Suprapubic skin (tissue), 4 donors: ENCODE results near the gene PLD3. TPM values are rescaled to one million over a fixed set of nuclear protein-coding genes. Genes with fewer than 3 reads are reported as not detected.

Source experiments
- DNase-seq, 2 donors: peaks; one replicate each; pipeline ENCODE4 v3.0.0-alpha.2; 2019; ENCODE audit warnings: low spot score in 2 of 2
- H3K27ac ChIP-seq: fragments of 200-600 bp; sonication (generic); one replicate; pipeline ENCODE4 v1.5.1; 2019
- H3K27me3 ChIP-seq: fragments of 200-600 bp; sonication (generic); one replicate; pipeline ENCODE4 v1.5.1; 2019
- H3K36me3 ChIP-seq: fragments of 200-600 bp; sonication (generic); one replicate; pipeline ENCODE4 v1.5.1; 2019
- H3K4me1 ChIP-seq: fragments of 200-600 bp; sonication (generic); one replicate; pipeline ENCODE4 v1.5.1; 2019
- H3K4me3 ChIP-seq: fragments of 200-600 bp; sonication (generic); one replicate; pipeline ENCODE4 v1.5.1; 2019; ENCODE audit warnings: mild to moderate bottlenecking
- H3K9me3 ChIP-seq: fragments of 200-600 bp; sonication (generic); one replicate; pipeline ENCODE4 v1.5.1; 2019
- EP300 ChIP-seq: sonication (generic); formaldehyde crosslinking; IDR thresholded peaks from one replicate; pipeline ENCODE4 v1.6.1; 2017; ENCODE audit warnings: antibody characterized with exemption
- POLR2A ChIP-seq, 2 donors: fragments of 450-650 bp; IDR thresholded peaks; one replicate each; pipeline ENCODE4 v1.6.1; 2017; ENCODE audit warnings: antibody characterized with exemption in 2 of 2, mild to moderate bottlenecking in 2 of 2, moderate library complexity in 2 of 2
- POLR2AphosphoS5 ChIP-seq, 3 donors: sonication (generic); formaldehyde crosslinking; IDR thresholded peaks; one replicate each; pipeline ENCODE4 v1.6.1; 2017; ENCODE audit warnings: antibody characterized with exemption in 3 of 3
- WGBS: methylation state at CpG from one replicate; pipeline ENCODE4 v1.1.5; 2018; 5-methylcytosine and 5-hydroxymethylcytosine counted together
- total RNA-seq, 4 donors: library from RNA; depleted of rRNA; stranded (reverse); fragments of >200 nt; gene quantifications; one replicate each; pipeline ENCODE4 v1.1.0, GENCODE V29; 2016
- TF ChIP-seq, protein P1 (sequence below), 2 donors: fragments of 200-600 bp in 1 of 2; fragments of 450-650 bp in 1 of 2; sonication (generic) in 1 of 2; IDR thresholded peaks; one replicate each; pipeline ENCODE4 v1.5.1; 2016 to 2019; ENCODE audit warnings: antibody characterized with exemption in 2 of 2, mild to moderate bottlenecking in 1 of 2, moderate library complexity in 1 of 2

PLD3 gene
- total RNA-seq, 4 donors from 2014 or later = 173 to 231 (median 202) TPM

DNA sequence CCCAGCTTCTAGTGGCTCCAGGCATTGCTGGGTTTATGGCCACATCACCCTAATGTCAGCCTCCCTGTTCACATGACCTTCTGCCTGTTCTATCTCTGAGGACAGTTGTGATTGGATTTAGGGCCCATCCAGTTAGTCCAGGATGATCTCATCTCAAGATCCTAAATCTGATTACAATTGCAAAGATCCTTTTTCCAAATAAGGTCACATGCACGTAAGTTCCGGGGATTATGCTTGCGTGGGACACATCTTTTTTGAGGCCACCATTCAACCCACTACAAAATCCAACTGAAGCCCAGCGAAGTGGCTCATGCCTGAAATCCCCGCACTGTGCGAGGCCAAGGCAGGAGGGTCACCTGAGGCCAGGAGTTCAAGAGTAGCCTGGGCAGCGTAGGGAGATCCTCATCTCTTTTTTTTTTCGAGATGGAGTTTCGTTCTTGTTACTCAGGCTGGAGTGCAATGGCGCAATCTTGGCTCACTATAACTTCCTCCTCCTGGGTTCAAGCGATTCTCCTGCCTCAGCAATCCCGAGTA is 12.3 kb downstream of the PLD3 start:
- Histone ChIP-seq H3K9me3 (no peaks in the 10 kb centered on the region), H3K36me3 (no peaks in the 10 kb centered on the region), H3K4me3 (no peak overlapping the region), H3K27ac (no peak overlapping the region), H3K27me3 (no peaks in the 10 kb centered on the region), H3K4me1 (peaks cover 22% of the 10 kb centered on the region)
- DNase-seq = no peak
- 76% methylated on average over 12 of the region's 12 CpGs for WGBS
- TF ChIP-seq EP300 (no peak), POLR2AphosphoS5 (IDR thresholded peaks at IDR 0.05) (no peak), POLR2A (IDR thresholded peaks at IDR 0.05) (no peak)
- TF ChIP-seq, protein P1, sequence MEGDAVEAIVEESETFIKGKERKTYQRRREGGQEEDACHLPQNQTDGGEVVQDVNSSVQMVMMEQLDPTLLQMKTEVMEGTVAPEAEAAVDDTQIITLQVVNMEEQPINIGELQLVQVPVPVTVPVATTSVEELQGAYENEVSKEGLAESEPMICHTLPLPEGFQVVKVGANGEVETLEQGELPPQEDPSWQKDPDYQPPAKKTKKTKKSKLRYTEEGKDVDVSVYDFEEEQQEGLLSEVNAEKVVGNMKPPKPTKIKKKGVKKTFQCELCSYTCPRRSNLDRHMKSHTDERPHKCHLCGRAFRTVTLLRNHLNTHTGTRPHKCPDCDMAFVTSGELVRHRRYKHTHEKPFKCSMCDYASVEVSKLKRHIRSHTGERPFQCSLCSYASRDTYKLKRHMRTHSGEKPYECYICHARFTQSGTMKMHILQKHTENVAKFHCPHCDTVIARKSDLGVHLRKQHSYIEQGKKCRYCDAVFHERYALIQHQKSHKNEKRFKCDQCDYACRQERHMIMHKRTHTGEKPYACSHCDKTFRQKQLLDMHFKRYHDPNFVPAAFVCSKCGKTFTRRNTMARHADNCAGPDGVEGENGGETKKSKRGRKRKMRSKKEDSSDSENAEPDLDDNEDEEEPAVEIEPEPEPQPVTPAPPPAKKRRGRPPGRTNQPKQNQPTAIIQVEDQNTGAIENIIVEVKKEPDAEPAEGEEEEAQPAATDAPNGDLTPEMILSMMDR (IDR thresholded peaks at IDR 0.05) = no peak

DNA sequence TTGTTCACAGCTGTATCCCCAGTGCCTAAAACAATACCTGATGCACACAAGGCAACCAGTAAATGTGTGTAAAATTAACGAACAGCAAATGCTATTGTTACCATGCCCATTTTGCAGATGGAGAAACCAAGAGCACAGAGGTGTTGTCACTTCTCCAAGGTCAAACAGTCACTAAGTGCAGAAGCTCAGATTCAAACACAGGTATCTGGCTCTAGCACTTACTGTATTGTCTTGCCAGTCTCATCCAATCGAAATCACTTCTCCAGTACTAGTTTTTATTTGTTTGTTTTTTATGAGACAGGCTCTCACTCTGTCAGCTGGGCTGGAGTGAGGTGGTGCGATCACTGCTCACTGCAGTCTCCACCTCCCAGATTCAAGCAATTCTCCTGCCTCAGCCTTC is 13.7 kb downstream of the PLD3 start:
- Histone ChIP-seq H3K27me3 (no peaks in the 10 kb centered on the region), H3K4me1 (peaks cover 29% of the 10 kb centered on the region), H3K36me3 (peaks cover 7% of the 10 kb centered on the region), H3K4me3 (no peak overlapping the region), H3K27ac (no peak overlapping the region), H3K9me3 (no peaks in the 10 kb centered on the region)
- DNase-seq = no peak
- no peak for TF ChIP-seq POLR2A (IDR thresholded peaks at IDR 0.05)
- TF ChIP-seq, protein P1 (IDR thresholded peaks at IDR 0.05) = no peak
- no peak for TF ChIP-seq EP300
- no peak for TF ChIP-seq POLR2AphosphoS5 (IDR thresholded peaks at IDR 0.05)
- WGBS = 88% methylated on average over 3 of the region's 3 CpGs

DNA sequence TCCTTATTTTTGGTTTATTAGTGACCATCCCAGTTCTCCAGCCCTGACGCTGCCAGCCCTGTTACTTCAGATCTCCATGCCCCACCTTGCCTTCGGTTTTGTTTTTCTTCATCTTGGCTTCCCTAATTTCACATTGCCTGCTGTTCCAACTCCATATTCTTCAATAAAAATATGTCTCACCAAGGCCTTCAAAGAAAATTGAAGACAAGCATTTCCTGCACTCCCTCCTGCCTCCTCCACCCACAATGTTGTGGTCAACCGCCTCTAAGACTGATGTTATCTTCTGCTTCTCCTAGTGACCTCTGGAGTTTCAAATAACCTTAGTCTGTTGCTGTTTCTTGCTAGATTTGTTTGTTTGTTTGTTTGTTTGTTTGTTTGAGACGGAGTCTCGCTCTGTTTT is 14.6 kb downstream of the PLD3 start:
- Histone ChIP-seq H3K27ac (no peak overlapping the region), H3K27me3 (no peaks in the 10 kb centered on the region), H3K9me3 (no peaks in the 10 kb centered on the region), H3K4me1 (peaks cover 29% of the 10 kb centered on the region), H3K36me3 (peaks cover 16% of the 10 kb centered on the region), H3K4me3 (no peak overlapping the region)
- WGBS = 84% methylated on average over 5 of the region's 5 CpGs
- TF ChIP-seq, protein P1 (IDR thresholded peaks at IDR 0.05) = no peak
- no peak for TF ChIP-seq POLR2A (IDR thresholded peaks at IDR 0.05)
- no peak for TF ChIP-seq EP300
- TF ChIP-seq POLR2AphosphoS5 (IDR thresholded peaks at IDR 0.05) = no peak
- DNase-seq = no peak

DNA sequence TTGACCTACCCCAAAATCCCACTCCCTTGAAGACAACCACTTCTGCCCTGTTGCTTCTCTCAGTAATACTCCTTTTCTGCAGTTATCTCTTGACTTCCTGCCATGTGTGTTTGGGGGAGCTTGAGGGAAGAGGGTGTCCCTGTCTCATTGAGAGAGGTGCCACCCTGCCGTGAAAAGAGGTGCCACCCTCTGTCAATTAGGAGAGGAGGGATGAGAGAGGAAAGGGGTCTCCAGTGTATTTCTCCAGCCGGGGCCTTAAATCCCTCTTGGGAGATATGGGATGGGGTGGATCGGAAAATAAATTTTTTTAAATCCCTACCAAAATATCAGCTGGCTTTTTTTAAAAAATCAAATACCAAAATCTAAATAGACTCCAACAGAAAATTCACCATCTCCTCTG is 16.5 kb downstream of the PLD3 start:
- Histone ChIP-seq H3K27me3 (no peaks in the 10 kb centered on the region), H3K9me3 (no peaks in the 10 kb centered on the region), H3K4me1 (peaks cover 27% of the 10 kb centered on the region), H3K36me3 (peaks cover 26% of the 10 kb centered on the region), H3K4me3 (peak overlapping the region; percentile 38), H3K27ac (no peak overlapping the region)
- TF ChIP-seq, protein P1 (IDR thresholded peaks at IDR 0.05) = no peak
- TF ChIP-seq EP300 = no peak
- no peak for DNase-seq
- 67% methylated on average over 3 of the region's 3 CpGs for WGBS

DNA sequence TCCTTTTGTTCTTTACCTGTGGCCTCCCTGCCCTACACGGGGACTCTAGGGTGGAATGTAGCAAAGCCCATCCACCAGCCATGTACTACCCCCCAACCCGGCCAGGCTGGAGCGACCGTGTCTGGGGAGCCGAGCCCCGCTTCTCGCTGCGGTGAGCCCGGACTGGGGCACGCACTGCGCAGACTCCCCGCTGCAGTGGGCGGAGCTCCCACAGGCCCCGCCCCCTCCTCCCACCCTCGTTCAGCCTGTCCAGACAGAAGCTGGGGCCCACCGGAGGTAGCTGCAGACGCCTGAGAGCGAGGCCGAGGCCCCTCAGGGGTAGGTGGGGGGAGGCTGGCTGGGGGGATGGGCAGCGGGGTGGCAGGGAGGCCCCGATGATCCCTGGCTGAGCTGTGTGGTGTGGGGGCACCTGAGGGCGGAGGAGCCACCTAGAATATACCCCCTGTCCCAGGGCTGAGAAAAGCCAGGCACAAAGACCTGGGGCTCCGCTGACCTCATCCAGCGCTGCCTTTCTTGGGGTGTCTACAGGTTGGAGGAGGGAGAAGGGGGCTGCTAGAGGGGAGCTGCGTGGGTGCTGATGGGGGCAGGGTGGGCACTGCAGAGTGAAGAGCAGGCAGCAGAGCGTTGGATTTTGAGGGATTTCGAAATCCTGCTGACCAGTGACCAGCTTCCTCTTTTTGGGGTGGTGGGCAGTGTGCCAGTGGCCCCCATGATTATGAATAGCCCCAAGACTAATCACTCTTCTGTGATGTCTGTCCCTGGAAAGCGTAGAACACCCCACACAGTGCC is 17.3 kb downstream of the PLD3 start:
- WGBS = 46% methylated on average over 7 of the region's 28 CpGs
- Histone ChIP-seq H3K9me3 (no peaks in the 10 kb centered on the region), H3K36me3 (peaks cover 34% of the 10 kb centered on the region), H3K27me3 (no peaks in the 10 kb centered on the region), H3K4me3 (peak overlapping the region; percentile 38), H3K4me1 (peaks cover 24% of the 10 kb centered on the region), H3K27ac (no peak overlapping the region)
- TF ChIP-seq POLR2AphosphoS5 (IDR thresholded peaks at IDR 0.05) (no peak), POLR2A (IDR thresholded peaks at IDR 0.05) (no peak), EP300 (no peak)
- TF ChIP-seq, protein P1 (IDR thresholded peaks at IDR 0.05) = no peak
- no peak for DNase-seq
